Activated T-helper 2 cell treated with anti-CD3 and anti-CD28 coated beads, Interferon-gamma antibody, Interleukin-2, Interleukin-4, amounts not matched to agents 10 μg/mL and 5 μg/mL and 100 μg/mL, durations not matched to agents 14 hours and 24 hours and 36 hours (primary cell): ENCODE data around the gene C22orf39. TPM values are rescaled to one million over a fixed set of nuclear protein-coding genes. Genes with fewer than 3 reads are reported as not detected.

ENCODE experiments used
- DNase-seq: peaks from one replicate; pipeline ENCODE4 v3.0.0; 2021; ENCODE audit warnings: low spot score
- H3K27ac Mint-ChIP-seq: one replicate; pipeline ENCODE4 v1.8.0; 2021; ENCODE audit warnings: mixed read lengths
- H3K27me3 Mint-ChIP-seq: one replicate; pipeline ENCODE4 v1.8.0; 2021; ENCODE audit warnings: low read depth, mixed read lengths
- H3K36me3 Mint-ChIP-seq: one replicate; pipeline ENCODE4 v1.8.0; 2021; ENCODE audit warnings: low read depth, mixed read lengths
- H3K4me1 Mint-ChIP-seq: one replicate; pipeline ENCODE4 v1.8.0; 2021; ENCODE audit warnings: low read depth, mixed read lengths
- H3K4me3 Mint-ChIP-seq: one replicate; pipeline ENCODE4 v1.8.0; 2021; ENCODE audit warnings: low read depth, mild to moderate bottlenecking, moderate library complexity, mixed read lengths
- H3K9me3 Mint-ChIP-seq: one replicate; pipeline ENCODE4 v1.8.0; 2021; ENCODE audit warnings: mixed read lengths
- intact Hi-C: fragments of 100-400 bp; cut with micrococcal nuclease; formaldehyde crosslinking; loops from one replicate; pipeline ENCODE4 v1.15.1; 2023
- total RNA-seq: library from RNA; stranded (reverse); gene quantifications from 2 replicates; pipeline ENCODE4 v1.2.3, GENCODE V29; 2022

Gene C22orf39
- total RNA-seq, 1 donor from 2014 or later, result 26.9 TPM

DNA sequence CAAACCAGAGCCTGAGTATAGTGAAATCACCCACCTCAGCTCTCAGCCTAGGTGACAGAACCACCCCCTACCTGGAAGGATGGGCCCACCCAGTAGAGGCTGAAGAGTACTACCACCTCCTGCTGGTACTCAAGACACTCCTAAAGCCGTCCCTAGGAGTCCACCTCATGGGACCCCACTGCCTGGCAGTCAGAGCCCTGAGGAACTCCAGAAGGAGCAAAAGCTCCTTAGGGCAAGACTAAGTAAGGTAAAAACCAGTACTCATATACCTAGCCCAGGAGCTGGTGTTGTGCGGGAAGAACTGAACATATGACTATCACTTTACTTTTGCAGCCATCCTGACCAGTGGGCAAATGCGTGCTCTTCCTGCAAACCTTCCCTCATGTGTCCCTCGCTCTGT is 52.2 kb downstream of the C22orf39 start:
- Mint-ChIP-seq H3K36me3 (peaks cover 49% of the 10 kb centered on the region), H3K9me3 (no peaks in the 10 kb centered on the region), H3K4me1 (no peaks in the 10 kb centered on the region), H3K27ac (no peak overlapping the region), H3K4me3 (no peak overlapping the region), H3K27me3 (no peaks in the 10 kb centered on the region)
- intact Hi-C loops, result no loop called here
- DNase-seq, result no peak

DNA sequence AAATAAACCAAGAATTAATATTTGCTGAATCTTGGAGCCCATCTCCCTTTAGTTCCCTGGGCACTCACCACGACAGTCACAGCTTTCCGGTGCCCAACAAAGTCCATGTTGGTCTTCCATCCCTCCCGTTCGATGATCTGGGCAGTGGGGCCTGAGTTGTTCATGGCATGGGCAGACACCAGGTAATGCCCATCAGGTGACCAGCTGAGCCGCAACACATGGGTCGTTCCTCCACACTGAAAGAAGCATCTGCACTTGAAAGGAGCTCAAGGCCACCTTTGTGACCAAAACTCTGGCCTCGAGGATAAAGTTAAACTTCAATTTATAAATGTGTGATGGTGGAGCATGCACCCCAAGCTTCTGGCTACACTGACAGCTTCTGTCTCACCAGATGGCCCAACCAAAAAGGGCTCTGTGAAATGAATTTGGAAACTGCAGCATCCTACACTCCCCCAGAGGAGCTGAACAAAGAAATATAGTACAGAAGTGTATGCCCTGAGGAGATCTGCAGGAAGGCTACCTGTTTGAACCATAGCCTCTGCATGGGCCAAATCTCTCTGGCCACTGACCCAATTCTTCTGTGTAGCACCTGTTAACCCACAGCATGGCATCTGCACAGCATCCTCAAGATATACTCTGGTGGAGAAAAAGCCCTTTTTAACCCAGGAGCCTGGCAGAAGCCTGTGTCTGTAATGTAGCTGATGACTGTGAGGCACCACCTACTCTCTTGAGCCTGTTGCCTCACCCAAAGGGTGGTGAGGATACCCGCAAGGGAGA is 53.0 kb downstream of the C22orf39 start:
- Mint-ChIP-seq H3K27me3 (no peaks in the 10 kb centered on the region), H3K4me3 (no peak overlapping the region), H3K4me1 (no peaks in the 10 kb centered on the region), H3K9me3 (no peaks in the 10 kb centered on the region), H3K36me3 (peaks cover 51% of the 10 kb centered on the region), H3K27ac (no peak overlapping the region)
- intact Hi-C loops, result no loop called here
- DNase-seq, result no peak

DNA sequence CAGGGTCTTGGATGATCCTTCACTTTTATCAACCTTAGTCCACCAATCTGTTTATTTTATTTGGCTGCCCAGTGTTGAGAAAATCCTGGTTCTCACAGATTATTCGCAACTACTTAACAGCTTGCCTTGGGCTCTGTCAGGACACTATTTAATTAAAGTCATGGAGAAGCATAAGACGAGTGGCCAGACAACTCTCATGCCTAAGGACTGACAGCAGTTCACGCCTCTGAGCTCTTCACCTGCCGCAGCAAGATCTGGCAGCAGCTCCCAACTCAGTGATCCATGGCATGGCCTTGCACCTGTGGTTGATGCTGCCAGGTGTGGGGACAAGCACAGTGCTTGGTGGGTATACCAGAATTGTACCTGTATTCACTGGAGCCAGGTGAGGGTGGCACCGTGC is 53.8 kb downstream of the C22orf39 start:
- intact Hi-C loops, result no loop called here
- no peaks in the 10 kb centered on the region for H3K4me1 Mint-ChIP-seq
- no peaks in the 10 kb centered on the region for H3K27me3 Mint-ChIP-seq
- no peak overlapping the region for H3K27ac Mint-ChIP-seq
- peaks cover 53% of the 10 kb centered on the region for H3K36me3 Mint-ChIP-seq
- DNase-seq, result no peak
- H3K9me3 Mint-ChIP-seq, result no peaks in the 10 kb centered on the region
- no peak overlapping the region for H3K4me3 Mint-ChIP-seq

Other genes starting within 250 kb of the C22orf39 start
- gene CLTCL1, start 156.0 kb downstream of the C22orf39 start, total RNA-seq, result 0.60 and 1.5 TPM in 2 replicates
- 36.0 and 36.1 TPM in 2 replicates for gene HIRA, start 16.0 kb downstream of the C22orf39 start, total RNA-seq
- 32.2 and 34.8 TPM in 2 replicates for gene MRPL40, start 15.2 kb downstream of the C22orf39 start, total RNA-seq
- gene UFD1, start 31.5 kb upstream of the C22orf39 start, total RNA-seq, result 103 and 110 TPM in 2 replicates
- gene CDC45, start 32.2 kb upstream of the C22orf39 start, total RNA-seq, result 101 and 108 TPM in 2 replicates
- 1.2 and 1.5 TPM in 2 replicates for gene CLDN5, start 76.7 kb upstream of the C22orf39 start, total RNA-seq